Measurements from ENCODE around the gene F8.
"Not testable (repeated sequence)": the region's sequence is repeated elsewhere in the genome, so short reads cannot be mapped to it uniquely, and the experiment has no call there.

The F8 gene

GRCh38 chrX:154873329-154873728, 149.2 kb downstream of the F8 start:
- no peak for TF ChIP-seq JUND (IDR thresholded peaks at IDR 0.05; ENCODE audit: low read depth)
- no peak for DNase-seq (ENCODE audit: low read depth in 1 of 2, low spot score in 1 of 2)
- in situ Hi-C loops (cut with HindIII; ENCODE audit: low pct_unique_long_range_greater_than_20kb, low sequenced_read_pairs): no loop called here

- DNase-seq (ENCODE audit: low read depth in 1 of 2, low spot score in 1 of 2); in situ Hi-C loops (cut with HindIII; ENCODE audit: low pct_unique_long_range_greater_than_20kb, low sequenced_read_pairs): not testable (repeated sequence)
Measured at GRCh38 chrX:154868522-154868921, 154.0 kb downstream of the F8 start.

- no peak for DNase-seq (ENCODE audit: low read depth in 1 of 2, low spot score in 1 of 2)
- in situ Hi-C loops (cut with HindIII; ENCODE audit: low pct_unique_long_range_greater_than_20kb, low sequenced_read_pairs): no loop called here
- no peak for TF ChIP-seq JUND (IDR thresholded peaks at IDR 0.05; ENCODE audit: low read depth)
Measured at GRCh38 chrX:154855256-154855655, 167.3 kb downstream of the F8 start.

- TF ChIP-seq JUND (IDR thresholded peaks at IDR 0.05; ENCODE audit: low read depth): no peak
- in situ Hi-C loops (cut with HindIII; ENCODE audit: low pct_unique_long_range_greater_than_20kb, low sequenced_read_pairs): no loop called here
- DNase-seq (ENCODE audit: low read depth in 1 of 2, low spot score in 1 of 2): no peak
Measured at GRCh38 chrX:154850957-154851611, 171.4 kb downstream of the F8 start.

GRCh38 chrX:154840856-154841255, 181.7 kb downstream of the F8 start:
- DNase-seq (ENCODE audit: low read depth in 1 of 2, low spot score in 1 of 2): peak in 1 of 2 experiments; percentile 50
- in situ Hi-C loops (cut with HindIII; ENCODE audit: low pct_unique_long_range_greater_than_20kb, low sequenced_read_pairs): no loop called here
- no peak for TF ChIP-seq JUND (IDR thresholded peaks at IDR 0.05; ENCODE audit: low read depth)

GRCh38 chrX:154836163-154836562, 186.4 kb downstream of the F8 start:
- in situ Hi-C loops (cut with HindIII; ENCODE audit: low pct_unique_long_range_greater_than_20kb, low sequenced_read_pairs): no loop called here
- no peak for DNase-seq (ENCODE audit: low read depth in 1 of 2, low spot score in 1 of 2)
- no peak for TF ChIP-seq JUND (IDR thresholded peaks at IDR 0.05; ENCODE audit: low read depth)

GRCh38 chrX:154834562-154834961, 188.0 kb downstream of the F8 start, which contains the start of gene SMIM9:
TSS of gene SMIM9 (minus strand) at chrX:154834662. CDS start at chrX:154830856, 3,806 bp downstream.
- in situ Hi-C loops (cut with HindIII; ENCODE audit: low pct_unique_long_range_greater_than_20kb, low sequenced_read_pairs): no loop called here
- TF ChIP-seq JUND (IDR thresholded peaks at IDR 0.05; ENCODE audit: low read depth): no peak
- DNase-seq (ENCODE audit: low read depth in 1 of 2, low spot score in 1 of 2): peak in 1 of 2 experiments; percentile 26

- no peak for DNase-seq (ENCODE audit: low read depth in 1 of 2, low spot score in 1 of 2)
- in situ Hi-C loops (cut with HindIII; ENCODE audit: low pct_unique_long_range_greater_than_20kb, low sequenced_read_pairs): no loop called here
- TF ChIP-seq JUND (IDR thresholded peaks at IDR 0.05; ENCODE audit: low read depth): no peak
Measured at GRCh38 chrX:154833746-154834274, 188.7 kb downstream of the F8 start.

- no peak for TF ChIP-seq JUND (IDR thresholded peaks at IDR 0.05; ENCODE audit: low read depth)
- in situ Hi-C loops (cut with HindIII; ENCODE audit: low pct_unique_long_range_greater_than_20kb, low sequenced_read_pairs): no loop called here
- no peak for DNase-seq (ENCODE audit: low read depth in 1 of 2, low spot score in 1 of 2)
Measured at GRCh38 chrX:154829926-154830442, 192.5 kb downstream of the F8 start.

- in situ Hi-C loops (cut with HindIII; ENCODE audit: low pct_unique_long_range_greater_than_20kb, low sequenced_read_pairs): no loop called here
- TF ChIP-seq JUND (IDR thresholded peaks at IDR 0.05; ENCODE audit: low read depth): no peak
- no peak for DNase-seq (ENCODE audit: low read depth in 1 of 2, low spot score in 1 of 2)
Measured at GRCh38 chrX:154829134-154829533, 193.4 kb downstream of the F8 start.

- in situ Hi-C loops (cut with HindIII; ENCODE audit: low pct_unique_long_range_greater_than_20kb, low sequenced_read_pairs): no loop called here
- TF ChIP-seq JUND (IDR thresholded peaks at IDR 0.05; ENCODE audit: low read depth): no peak
- no peak for DNase-seq (ENCODE audit: low read depth in 1 of 2, low spot score in 1 of 2)
Measured at GRCh38 chrX:154828016-154828408, 194.5 kb downstream of the F8 start.

- in situ Hi-C loops (cut with HindIII; ENCODE audit: low pct_unique_long_range_greater_than_20kb, low sequenced_read_pairs): no loop called here
- DNase-seq (ENCODE audit: low read depth in 1 of 2, low spot score in 1 of 2): no peak
- no peak for TF ChIP-seq JUND (IDR thresholded peaks at IDR 0.05; ENCODE audit: low read depth)
Measured at GRCh38 chrX:154827194-154828015, 195.1 kb downstream of the F8 start.

- DNase-seq (ENCODE audit: low read depth in 1 of 2, low spot score in 1 of 2); in situ Hi-C loops (cut with HindIII; ENCODE audit: low pct_unique_long_range_greater_than_20kb, low sequenced_read_pairs): not testable (repeated sequence)
Measured at GRCh38 chrX:154825586-154825985, 196.9 kb downstream of the F8 start.

Measured in T47D (cell line).